Measurements from ENCODE around the gene AP1M1.

The AP1M1 gene

GRCh38 chr19:16164222-16164890, 33.4 kb upstream of the AP1M1 start:
- no peak overlapping the region for H2BK15ac ChIP-seq (replicated peaks; ENCODE audit: low read depth)
- H3K18ac ChIP-seq (ENCODE audit: low read length), result no peak overlapping the region
- no peak overlapping the region for H3K9ac ChIP-seq (ENCODE audit: low read length)
- no peak overlapping the region for H2BK5ac ChIP-seq (ENCODE audit: low read length)
- no peak overlapping the region for H3K27ac ChIP-seq (ENCODE audit: low read depth, low read length)
- no peak overlapping the region for H4K8ac ChIP-seq (ENCODE audit: low read depth, low read length)
- no CpG with 5 or more reads among the region's 13 CpGs for WGBS (ENCODE audit: extremely low coverage, insufficient coverage, low lambda C conversion rate)
- no peak overlapping the region for H2AK5ac ChIP-seq (ENCODE audit: low read length)
- no peak overlapping the region for H3K4me2 ChIP-seq (ENCODE audit: low read length)
- H3K79me1 ChIP-seq (ENCODE audit: low read length), result no peaks in the 10 kb centered on the region
- no peaks in the 10 kb centered on the region for H3K36me3 ChIP-seq (ENCODE audit: control insufficient read depth, insufficient read depth, low read length)
- no peak overlapping the region for H3K4ac ChIP-seq (ENCODE audit: low read depth, low read length)
- no peak overlapping the region for H2BK120ac ChIP-seq (ENCODE audit: low read depth, low read length)
- no peak overlapping the region for H4K5ac ChIP-seq (ENCODE audit: low read length)
- no peak overlapping the region for H3K56ac ChIP-seq (ENCODE audit: low read length)
- no peaks in the 10 kb centered on the region for H3K27me3 ChIP-seq (ENCODE audit: insufficient read depth, low read length, poor library complexity)
- no peaks in the 10 kb centered on the region for H3K79me2 ChIP-seq (ENCODE audit: control insufficient read depth, insufficient read depth, low read length)
- no peak overlapping the region for H3K4me3 ChIP-seq (ENCODE audit: low read length)
- no peak for DNase-seq
- no peaks in the 10 kb centered on the region for H3K4me1 ChIP-seq (ENCODE audit: control insufficient read depth, low read depth, low read length)
- H3K23ac ChIP-seq (ENCODE audit: low read length), result no peak overlapping the region

- no peak overlapping the region for H3K27ac ChIP-seq (ENCODE audit: low read depth, low read length)
- no peaks in the 10 kb centered on the region for H3K36me3 ChIP-seq (ENCODE audit: control insufficient read depth, insufficient read depth, low read length)
- H3K4me1 ChIP-seq (ENCODE audit: control insufficient read depth, low read depth, low read length), result no peaks in the 10 kb centered on the region
- no peak overlapping the region for H3K18ac ChIP-seq (ENCODE audit: low read length)
- H2BK120ac ChIP-seq (ENCODE audit: low read depth, low read length), result no peak overlapping the region
- no peak overlapping the region for H4K5ac ChIP-seq (ENCODE audit: low read length)
- no peaks in the 10 kb centered on the region for H3K79me1 ChIP-seq (ENCODE audit: low read length)
- no peak overlapping the region for H3K4me3 ChIP-seq (ENCODE audit: low read length)
- DNase-seq, result no peak
- H3K56ac ChIP-seq (ENCODE audit: low read length), result no peak overlapping the region
- no peak overlapping the region for H3K4me2 ChIP-seq (ENCODE audit: low read length)
- no peak overlapping the region for H4K8ac ChIP-seq (ENCODE audit: low read depth, low read length)
- H2AK5ac ChIP-seq (ENCODE audit: low read length), result no peak overlapping the region
- no peak overlapping the region for H2BK15ac ChIP-seq (replicated peaks; ENCODE audit: low read depth)
- H3K27me3 ChIP-seq (ENCODE audit: insufficient read depth, low read length, poor library complexity), result no peaks in the 10 kb centered on the region
- no CpG with 5 or more reads among the region's 1 CpG for WGBS (ENCODE audit: extremely low coverage, insufficient coverage, low lambda C conversion rate)
- H3K4ac ChIP-seq (ENCODE audit: low read depth, low read length), result no peak overlapping the region
- H3K9ac ChIP-seq (ENCODE audit: low read length), result no peak overlapping the region
- H3K79me2 ChIP-seq (ENCODE audit: control insufficient read depth, insufficient read depth, low read length), result no peaks in the 10 kb centered on the region
- H3K23ac ChIP-seq (ENCODE audit: low read length), result no peak overlapping the region
- H2BK5ac ChIP-seq (ENCODE audit: low read length), result no peak overlapping the region
Observed at GRCh38 chr19:16166417-16166816, 31.3 kb upstream of the AP1M1 start.

- Histone ChIP-seq H3K36me3 (ENCODE audit: control insufficient read depth, insufficient read depth, low read length) (no peaks in the 10 kb centered on the region), H2BK15ac (replicated peaks; ENCODE audit: low read depth) (no peak overlapping the region), H3K4me3 (ENCODE audit: low read length) (no peak overlapping the region), H3K23ac (ENCODE audit: low read length) (no peak overlapping the region), H3K4me1 (ENCODE audit: control insufficient read depth, low read depth, low read length) (no peaks in the 10 kb centered on the region), H3K27me3 (ENCODE audit: insufficient read depth, low read length, poor library complexity) (no peaks in the 10 kb centered on the region), H4K8ac (ENCODE audit: low read depth, low read length) (no peak overlapping the region), H4K5ac (ENCODE audit: low read length) (no peak overlapping the region), H3K79me1 (ENCODE audit: low read length) (no peaks in the 10 kb centered on the region), H3K18ac (ENCODE audit: low read length) (no peak overlapping the region), H3K4me2 (ENCODE audit: low read length) (no peak overlapping the region), H2AK5ac (ENCODE audit: low read length) (no peak overlapping the region), H2BK120ac (ENCODE audit: low read depth, low read length) (no peak overlapping the region), H2BK5ac (ENCODE audit: low read length) (no peak overlapping the region), H3K79me2 (ENCODE audit: control insufficient read depth, insufficient read depth, low read length) (no peaks in the 10 kb centered on the region), H3K27ac (ENCODE audit: low read depth, low read length) (no peak overlapping the region), H3K9ac (ENCODE audit: low read length) (no peak overlapping the region), H3K4ac (ENCODE audit: low read depth, low read length) (no peak overlapping the region), H3K56ac (ENCODE audit: low read length) (no peak overlapping the region)
- no peak for DNase-seq
- WGBS (ENCODE audit: extremely low coverage, insufficient coverage, low lambda C conversion rate), result no CpG with 5 or more reads among the region's 5 CpGs
Observed at GRCh38 chr19:16167055-16167454, 30.7 kb upstream of the AP1M1 start.

DNA sequence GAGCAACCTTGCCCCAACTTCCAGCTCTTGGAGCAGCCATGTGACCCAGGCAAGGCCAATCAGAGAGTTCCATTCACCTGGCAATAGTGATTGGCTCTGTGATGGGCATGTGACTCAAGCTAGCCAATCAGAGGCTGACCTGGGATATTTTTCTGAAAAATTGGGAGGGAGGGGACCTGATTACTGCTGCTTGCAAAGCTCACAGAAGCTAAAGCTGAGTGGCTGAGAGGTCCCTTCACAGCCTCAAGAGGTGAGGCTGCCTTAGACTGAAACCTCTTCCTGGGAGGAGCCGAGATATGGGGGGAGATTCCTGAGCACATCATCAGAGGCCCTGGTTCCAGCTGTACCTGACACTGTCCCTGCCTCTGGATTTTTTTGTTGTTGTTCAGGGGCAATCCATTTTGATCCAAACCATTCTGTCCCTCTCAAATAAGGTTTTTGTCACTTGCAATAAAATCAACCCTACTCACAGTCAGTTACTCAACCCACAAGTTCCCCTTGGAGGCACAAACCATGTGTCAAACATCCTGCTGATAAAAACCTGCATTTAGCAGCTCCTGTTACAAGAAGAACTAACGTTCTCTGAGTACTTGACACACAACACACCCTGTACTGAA, 29.1 kb upstream of the AP1M1 start:
- no peak overlapping the region for H3K4ac ChIP-seq (ENCODE audit: low read depth, low read length)
- H2BK15ac ChIP-seq (replicated peaks; ENCODE audit: low read depth), result no peak overlapping the region
- H3K36me3 ChIP-seq (ENCODE audit: control insufficient read depth, insufficient read depth, low read length), result no peaks in the 10 kb centered on the region
- H3K4me2 ChIP-seq (ENCODE audit: low read length), result no peak overlapping the region
- H3K79me1 ChIP-seq (ENCODE audit: low read length), result no peaks in the 10 kb centered on the region
- H3K4me3 ChIP-seq (ENCODE audit: low read length), result no peak overlapping the region
- H4K5ac ChIP-seq (ENCODE audit: low read length), result no peak overlapping the region
- no peak overlapping the region for H3K18ac ChIP-seq (ENCODE audit: low read length)
- no peak overlapping the region for H3K56ac ChIP-seq (ENCODE audit: low read length)
- no peak overlapping the region for H3K27ac ChIP-seq (ENCODE audit: low read depth, low read length)
- H2AK5ac ChIP-seq (ENCODE audit: low read length), result no peak overlapping the region
- H2BK5ac ChIP-seq (ENCODE audit: low read length), result no peak overlapping the region
- H3K27me3 ChIP-seq (ENCODE audit: insufficient read depth, low read length, poor library complexity), result no peaks in the 10 kb centered on the region
- no peaks in the 10 kb centered on the region for H3K79me2 ChIP-seq (ENCODE audit: control insufficient read depth, insufficient read depth, low read length)
- H3K4me1 ChIP-seq (ENCODE audit: control insufficient read depth, low read depth, low read length), result no peaks in the 10 kb centered on the region
- H3K23ac ChIP-seq (ENCODE audit: low read length), result no peak overlapping the region
- no peak overlapping the region for H3K9ac ChIP-seq (ENCODE audit: low read length)
- no peak overlapping the region for H4K8ac ChIP-seq (ENCODE audit: low read depth, low read length)
- H2BK120ac ChIP-seq (ENCODE audit: low read depth, low read length), result no peak overlapping the region
- WGBS (ENCODE audit: extremely low coverage, insufficient coverage, low lambda C conversion rate), result no CpG with 5 or more reads among the region's 2 CpGs
- peak; percentile 11 for DNase-seq

- Histone ChIP-seq H3K27me3 (ENCODE audit: insufficient read depth, low read length, poor library complexity) (no peaks in the 10 kb centered on the region), H3K4me1 (ENCODE audit: control insufficient read depth, low read depth, low read length) (no peaks in the 10 kb centered on the region), H2BK5ac (ENCODE audit: low read length) (no peak overlapping the region), H3K79me1 (ENCODE audit: low read length) (no peaks in the 10 kb centered on the region), H3K36me3 (ENCODE audit: control insufficient read depth, insufficient read depth, low read length) (no peaks in the 10 kb centered on the region), H2AK5ac (ENCODE audit: low read length) (no peak overlapping the region), H3K79me2 (ENCODE audit: control insufficient read depth, insufficient read depth, low read length) (no peaks in the 10 kb centered on the region), H3K9ac (ENCODE audit: low read length) (no peak overlapping the region), H3K23ac (ENCODE audit: low read length) (no peak overlapping the region), H3K4me3 (ENCODE audit: low read length) (no peak overlapping the region), H4K5ac (ENCODE audit: low read length) (no peak overlapping the region), H2BK15ac (replicated peaks; ENCODE audit: low read depth) (no peak overlapping the region), H4K8ac (ENCODE audit: low read depth, low read length) (no peak overlapping the region), H3K4ac (ENCODE audit: low read depth, low read length) (no peak overlapping the region), H3K18ac (ENCODE audit: low read length) (no peak overlapping the region), H3K27ac (ENCODE audit: low read depth, low read length) (no peak overlapping the region), H3K56ac (ENCODE audit: low read length) (no peak overlapping the region), H3K4me2 (ENCODE audit: low read length) (no peak overlapping the region), H2BK120ac (ENCODE audit: low read depth, low read length) (no peak overlapping the region)
- DNase-seq, result no peak
- WGBS (ENCODE audit: extremely low coverage, insufficient coverage, low lambda C conversion rate), result no CpG with 5 or more reads among the region's 1 CpG
Observed at GRCh38 chr19:16170134-16170533, 27.6 kb upstream of the AP1M1 start.

DNA sequence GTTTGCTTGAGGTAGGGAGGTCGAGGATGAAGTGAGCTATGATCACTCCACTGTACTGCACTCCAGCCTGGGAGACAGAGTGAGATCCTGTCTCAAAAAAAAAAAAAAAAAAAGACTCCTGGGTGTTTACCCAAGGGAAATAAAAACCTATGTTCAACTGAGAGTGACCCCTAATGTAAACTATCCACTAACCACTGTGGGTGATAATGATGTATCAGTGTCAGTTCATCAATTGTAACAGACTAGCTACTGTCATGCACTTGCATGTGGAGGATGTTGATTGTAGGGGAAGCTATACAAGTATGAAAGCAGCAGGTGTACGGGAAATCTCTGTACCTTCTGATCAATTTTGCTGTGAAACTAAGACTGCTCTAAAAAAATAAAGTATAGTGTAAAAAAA, 21.8 kb upstream of the AP1M1 start:
- H4K5ac ChIP-seq (ENCODE audit: low read length), result no peak overlapping the region
- no peak overlapping the region for H4K8ac ChIP-seq (ENCODE audit: low read depth, low read length)
- no peaks in the 10 kb centered on the region for H3K79me1 ChIP-seq (ENCODE audit: low read length)
- no peaks in the 10 kb centered on the region for H3K79me2 ChIP-seq (ENCODE audit: control insufficient read depth, insufficient read depth, low read length)
- H3K27ac ChIP-seq (ENCODE audit: low read depth, low read length), result no peak overlapping the region
- no peak overlapping the region for H3K18ac ChIP-seq (ENCODE audit: low read length)
- H2BK15ac ChIP-seq (replicated peaks; ENCODE audit: low read depth), result no peak overlapping the region
- H3K4ac ChIP-seq (ENCODE audit: low read depth, low read length), result no peak overlapping the region
- no peak overlapping the region for H3K9ac ChIP-seq (ENCODE audit: low read length)
- WGBS (ENCODE audit: extremely low coverage, insufficient coverage, low lambda C conversion rate), result no CpG with 5 or more reads among the region's 2 CpGs
- H3K27me3 ChIP-seq (ENCODE audit: insufficient read depth, low read length, poor library complexity), result no peaks in the 10 kb centered on the region
- H3K36me3 ChIP-seq (ENCODE audit: control insufficient read depth, insufficient read depth, low read length), result no peaks in the 10 kb centered on the region
- H2AK5ac ChIP-seq (ENCODE audit: low read length), result no peak overlapping the region
- no peak overlapping the region for H3K23ac ChIP-seq (ENCODE audit: low read length)
- no peak overlapping the region for H2BK120ac ChIP-seq (ENCODE audit: low read depth, low read length)
- DNase-seq, result no peak
- H3K4me1 ChIP-seq (ENCODE audit: control insufficient read depth, low read depth, low read length), result no peaks in the 10 kb centered on the region
- no peak overlapping the region for H3K4me3 ChIP-seq (ENCODE audit: low read length)
- no peak overlapping the region for H2BK5ac ChIP-seq (ENCODE audit: low read length)
- no peak overlapping the region for H3K56ac ChIP-seq (ENCODE audit: low read length)
- no peak overlapping the region for H3K4me2 ChIP-seq (ENCODE audit: low read length)
